Right lung (tissue), 5 donors: Measurements from ENCODE around the gene PRKN. TPM values are rescaled to one million over a fixed set of nuclear protein-coding genes. Genes with fewer than 3 reads are reported as not detected.
"Not testable (repeated sequence)": the region's sequence is repeated elsewhere in the genome, so short reads cannot be mapped to it uniquely, and the experiment has no call there.

Experiments
- DNase-seq, 2 donors: peaks; one replicate each; pipeline ENCODE4 v3.0.0-alpha.2; 2013
- polyA plus RNA-seq, 5 donors: library from polyadenylated mRNA; unstranded; fragments of 120-200 nt; gene quantifications; one replicate each; pipeline versions ENCODE4 v1.2.1 to v1.2.3, GENCODE V29; 2013; ENCODE audit warnings: inconsistent platforms in 1 of 5, low replicate concordance in 1 of 5; ENCODE audit not compliant: insufficient read length in 5 of 5, insufficient read depth in 1 of 5

The PRKN gene
- polyA plus RNA-seq, 5 donors: 2.0 to 3.6 (median 2.7) TPM

DNA sequence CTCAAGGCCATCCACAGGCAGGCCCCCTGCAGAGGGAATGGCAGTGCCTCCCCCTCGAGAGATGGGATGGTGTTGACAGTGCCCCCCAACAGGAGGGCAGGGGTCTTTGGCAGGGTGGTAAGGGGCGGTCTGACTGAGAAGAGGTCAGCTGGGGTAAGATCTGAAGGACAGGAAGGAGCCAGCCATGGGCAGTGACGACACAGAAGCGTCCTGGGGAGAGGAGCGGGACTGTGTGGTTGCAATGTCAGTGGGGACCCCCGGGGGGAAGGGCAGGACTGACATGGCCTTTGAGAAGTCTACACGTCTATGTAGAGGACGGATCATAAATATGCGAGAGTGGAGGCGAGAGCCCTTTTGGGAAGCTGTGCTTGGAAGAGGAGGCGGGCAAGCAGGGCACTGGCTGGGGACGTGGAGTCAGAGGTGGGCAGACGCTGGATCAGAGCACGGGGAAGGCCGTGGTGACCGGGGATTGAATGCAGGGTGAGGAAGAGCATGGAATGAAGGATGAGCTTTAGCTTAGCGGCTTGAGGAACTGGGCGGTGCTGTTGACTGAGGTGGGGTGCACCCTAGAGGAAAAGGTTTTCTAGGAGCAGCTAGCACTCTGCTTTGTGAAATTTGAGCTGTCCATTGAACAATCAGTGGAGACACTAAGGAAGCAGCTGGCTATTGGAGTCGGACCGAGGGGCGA is 1371.3 kb downstream of the PRKN start:
- no peak for DNase-seq

DNA sequence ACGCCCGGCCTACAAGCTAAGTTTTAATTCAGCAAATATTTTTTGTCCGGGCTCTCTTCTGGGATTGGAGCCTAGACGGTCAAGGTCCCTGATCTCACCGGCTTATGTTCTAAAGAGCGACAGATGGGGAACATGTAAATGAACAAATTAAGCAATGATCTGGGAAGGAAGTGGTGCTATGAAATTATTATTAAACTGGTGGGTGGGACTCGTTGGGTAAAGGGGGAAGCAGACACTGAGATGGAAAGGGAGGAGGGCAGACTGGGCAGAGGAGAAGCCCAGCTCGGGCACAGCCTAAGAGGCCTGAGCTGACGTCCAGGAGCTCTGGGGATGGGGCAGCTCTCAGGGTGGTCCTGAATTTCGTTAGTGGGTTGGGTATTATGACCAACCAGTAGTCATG is 1371.9 kb downstream of the PRKN start:
- DNase-seq: no peak

DNA sequence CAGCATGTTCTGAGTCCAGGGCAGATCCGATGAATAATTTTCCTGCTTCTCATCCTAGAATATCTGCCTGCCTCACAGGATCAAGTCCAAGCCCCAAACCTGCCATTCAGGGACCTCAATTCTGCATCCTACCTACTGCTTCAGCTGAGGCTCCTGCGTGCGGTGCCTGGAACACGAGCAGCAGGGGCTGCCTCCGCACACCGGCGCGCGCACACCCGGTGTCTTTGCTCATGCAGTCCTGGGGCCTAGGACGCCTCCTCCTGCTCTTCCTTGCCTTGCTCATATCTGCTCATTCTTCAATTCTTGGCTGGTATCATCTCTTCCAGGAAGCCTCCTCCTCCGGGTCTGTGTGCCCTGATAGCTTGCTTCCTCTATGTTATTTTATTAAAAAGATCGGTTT is 1372.6 kb downstream of the PRKN start:
- no peak for DNase-seq

DNA sequence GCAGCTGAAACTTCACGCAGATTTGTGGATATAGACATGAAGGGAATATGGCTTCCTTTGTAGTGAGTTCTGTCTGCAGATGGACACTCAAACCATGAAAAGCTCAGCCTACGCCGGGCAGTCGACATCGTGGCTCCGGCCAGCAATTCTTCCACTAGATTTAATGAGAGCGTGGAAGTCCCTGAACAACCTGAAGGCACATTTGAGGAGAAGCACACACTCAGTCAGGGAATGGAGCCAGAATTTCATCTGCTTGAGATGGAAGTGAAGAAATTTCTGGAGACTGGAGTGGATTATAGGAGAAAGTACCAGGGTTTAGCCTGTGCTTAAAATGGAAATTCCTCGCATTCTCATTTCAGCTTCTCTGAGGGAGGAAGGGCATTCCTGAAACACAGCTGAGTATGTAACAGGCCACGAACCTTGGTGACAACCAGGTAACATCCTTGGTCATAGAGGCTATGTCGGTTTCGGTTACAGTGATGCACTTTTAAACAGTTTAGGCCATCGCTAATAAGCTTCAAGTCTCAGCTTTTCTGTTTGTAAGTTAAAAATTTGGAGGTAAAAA is 1373.2 kb downstream of the PRKN start:
- DNase-seq: no peak

DNA sequence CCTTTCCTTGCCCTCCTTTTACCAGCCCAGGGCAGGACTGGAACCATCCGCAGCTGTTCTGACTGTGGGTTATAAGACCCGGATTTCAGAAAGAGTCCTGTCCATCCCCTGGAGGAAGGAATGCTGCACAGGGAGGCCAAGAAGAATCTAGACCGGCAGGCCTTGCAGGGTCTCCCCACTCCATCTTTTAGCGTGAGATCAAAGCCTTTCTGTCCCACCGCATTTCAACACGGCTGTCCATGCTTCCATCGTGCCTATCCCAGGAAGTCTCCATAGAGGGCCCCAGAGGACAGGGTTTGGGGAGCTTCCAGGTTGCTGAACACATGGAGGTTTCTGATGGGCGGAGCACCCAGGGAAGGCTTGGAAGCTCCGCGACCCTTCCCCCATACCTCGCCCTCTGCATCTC is 1374.4 kb downstream of the PRKN start:
- DNase-seq: no peak

DNA sequence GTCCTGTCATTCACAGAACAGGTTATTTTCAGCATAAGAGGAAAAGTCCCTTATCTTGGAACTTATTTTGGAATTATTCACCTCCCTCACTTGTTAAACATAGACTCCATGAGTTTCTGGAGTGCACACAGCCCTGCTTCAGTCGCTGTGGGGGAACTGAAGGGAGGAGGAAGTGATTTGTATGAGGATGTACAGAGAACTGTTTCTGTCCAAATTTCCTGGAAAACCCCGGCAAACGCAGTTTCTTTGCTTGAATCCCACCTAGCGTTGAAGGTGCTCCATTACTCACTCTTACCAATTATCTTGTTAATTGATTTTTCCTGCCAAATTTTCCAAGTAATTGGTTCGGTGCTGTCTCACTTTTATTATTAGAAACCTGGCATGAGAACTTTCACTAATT is 1375.7 kb downstream of the PRKN start:
- no peak for DNase-seq

DNA sequence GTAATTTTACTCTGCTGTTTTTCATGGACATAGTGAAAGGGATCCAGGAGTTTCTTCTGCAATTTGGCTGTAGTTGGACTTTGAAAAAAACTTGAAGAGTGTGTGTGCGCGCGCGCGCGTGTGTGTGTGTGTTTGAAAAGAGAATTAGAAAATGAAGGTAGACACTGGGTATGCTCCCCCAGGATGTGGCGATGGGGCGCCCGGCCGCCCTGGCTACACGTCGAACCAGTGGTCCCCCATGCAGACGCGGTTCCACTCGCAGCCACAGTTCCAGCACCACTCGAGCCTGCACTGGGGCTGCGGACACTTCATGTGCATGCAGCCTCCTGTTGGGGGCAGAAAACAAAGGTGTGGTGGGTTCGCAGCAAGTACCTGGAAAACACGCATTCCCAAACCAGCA is 1377.7 kb downstream of the PRKN start:
- DNase-seq: no peak

DNA sequence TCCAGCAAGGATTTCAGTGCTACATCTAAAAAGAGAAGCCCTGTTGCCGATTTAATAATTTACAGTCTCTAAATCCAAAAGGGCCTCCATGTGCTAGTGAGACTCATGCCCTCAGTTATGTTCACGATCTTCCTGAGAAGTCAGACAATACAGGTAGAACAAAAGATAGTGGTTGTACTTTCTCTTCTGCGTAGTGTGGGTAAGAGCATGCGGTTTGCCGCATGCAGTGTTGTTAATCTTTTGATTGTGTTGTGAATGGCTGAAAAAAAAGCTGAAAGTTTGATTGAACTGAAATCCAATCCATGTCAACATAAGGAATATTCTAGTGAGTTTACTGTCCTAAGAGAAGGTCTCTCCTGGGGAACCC is 1379.0 kb downstream of the PRKN start:
- DNase-seq: no peak

DNA sequence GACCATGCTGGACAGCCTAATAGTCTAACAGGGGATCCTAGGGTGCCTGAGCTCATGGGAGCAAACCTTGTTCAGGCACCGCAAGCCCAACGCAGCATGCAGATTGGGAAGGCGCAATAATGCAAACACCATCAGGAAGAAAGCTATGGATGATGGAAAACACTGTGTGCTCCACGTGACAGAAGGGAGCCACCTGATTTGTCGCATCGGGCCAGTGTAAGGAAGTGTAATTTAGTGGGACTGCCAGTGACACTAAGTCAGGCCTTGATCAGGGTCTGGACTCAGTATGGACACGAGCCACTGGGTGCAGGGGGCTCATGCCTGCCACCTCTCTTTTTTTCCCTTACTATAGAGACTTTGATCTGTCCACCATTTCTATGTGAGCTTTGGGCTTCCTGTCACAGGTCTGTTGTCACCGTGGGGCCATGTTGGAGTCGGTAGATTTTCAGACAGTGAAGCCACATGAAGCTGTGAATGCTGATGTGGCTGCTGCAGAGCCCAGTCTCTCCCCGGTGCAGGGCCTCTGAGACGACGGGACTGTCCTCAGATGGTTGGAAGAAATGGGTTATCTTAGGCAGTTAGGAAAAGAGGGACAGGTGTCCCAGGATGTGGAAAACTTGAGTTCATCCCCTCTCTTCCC is 1379.5 kb downstream of the PRKN start:
- DNase-seq: no peak

DNA sequence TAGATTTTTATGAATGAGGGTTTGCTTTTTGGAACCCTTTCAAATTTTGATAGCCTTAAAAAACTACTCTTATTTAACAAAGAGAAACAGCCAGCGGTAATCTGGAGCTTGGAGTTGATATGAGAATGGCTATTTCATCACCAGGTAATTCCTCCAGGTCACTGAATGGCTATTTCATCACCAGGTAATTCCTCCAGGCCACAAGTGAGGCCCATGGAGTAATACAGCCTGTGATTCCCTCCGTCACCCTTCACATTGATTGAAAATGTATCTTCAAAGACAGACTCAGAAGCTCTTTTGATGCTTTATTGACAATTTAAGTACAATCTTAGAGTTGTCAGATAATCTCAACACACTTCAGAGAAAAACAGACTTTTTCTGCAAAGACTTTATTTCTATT is 1380.4 kb downstream of the PRKN start:
- no peak for DNase-seq

DNA sequence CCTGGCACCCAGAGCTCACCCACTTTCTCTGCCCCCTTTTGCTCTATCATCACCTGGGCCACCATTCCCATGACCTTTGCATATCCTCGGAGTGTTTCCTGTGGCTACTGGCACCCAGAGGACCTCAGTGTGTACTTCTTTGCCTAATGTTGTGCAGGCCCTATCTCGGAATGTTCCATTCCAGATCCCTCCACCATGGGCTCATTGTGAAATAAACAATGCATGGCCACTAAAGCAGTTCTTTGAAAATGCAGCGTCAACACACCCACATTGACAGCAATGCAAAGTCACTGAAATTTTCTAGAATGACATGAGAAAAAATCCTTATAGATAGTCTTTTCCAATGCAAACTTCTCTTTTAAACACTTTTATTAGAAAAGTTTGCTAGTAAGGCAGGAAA is 1380.8 kb downstream of the PRKN start:
- DNase-seq: no peak

DNA sequence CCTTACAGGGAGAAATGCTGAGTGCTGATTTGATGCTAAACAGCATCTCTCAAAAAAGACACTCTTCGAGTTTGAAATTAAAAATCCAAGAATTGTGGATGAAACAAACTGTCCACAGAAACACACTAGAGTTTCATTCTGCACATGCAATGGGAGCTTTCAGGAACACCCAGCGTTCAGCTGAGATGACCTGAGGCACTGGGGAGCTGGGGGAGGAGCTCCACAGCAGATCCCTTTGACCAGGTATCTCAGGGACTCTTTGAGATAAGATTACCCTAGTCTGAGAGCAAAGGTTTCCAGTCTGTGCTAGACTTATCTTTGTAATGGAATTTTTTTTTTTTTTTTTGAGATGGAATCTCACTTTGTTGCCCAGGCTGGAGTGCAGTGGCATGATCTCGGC is 1382.9 kb downstream of the PRKN start:
- no peak for DNase-seq

DNA sequence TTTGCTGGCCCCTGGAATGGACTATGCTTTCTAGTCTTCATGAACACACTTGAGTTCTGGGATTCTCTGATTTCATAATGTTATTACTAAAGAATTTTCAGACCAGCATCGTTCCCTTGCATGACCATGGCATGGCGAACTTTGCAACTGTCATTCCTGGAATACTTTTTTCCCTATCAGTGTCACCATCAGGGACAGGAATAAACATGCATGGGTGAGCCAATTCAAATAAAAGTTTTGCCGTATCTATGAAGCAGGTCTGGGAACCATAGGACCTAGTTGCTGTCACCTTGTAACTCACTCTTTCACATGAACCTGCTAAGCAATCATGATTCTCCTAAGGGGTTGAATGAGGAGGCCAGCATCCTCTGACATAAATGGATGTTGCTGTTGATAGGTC is 1385.5 kb downstream of the PRKN start:
- no peak for DNase-seq

DNA sequence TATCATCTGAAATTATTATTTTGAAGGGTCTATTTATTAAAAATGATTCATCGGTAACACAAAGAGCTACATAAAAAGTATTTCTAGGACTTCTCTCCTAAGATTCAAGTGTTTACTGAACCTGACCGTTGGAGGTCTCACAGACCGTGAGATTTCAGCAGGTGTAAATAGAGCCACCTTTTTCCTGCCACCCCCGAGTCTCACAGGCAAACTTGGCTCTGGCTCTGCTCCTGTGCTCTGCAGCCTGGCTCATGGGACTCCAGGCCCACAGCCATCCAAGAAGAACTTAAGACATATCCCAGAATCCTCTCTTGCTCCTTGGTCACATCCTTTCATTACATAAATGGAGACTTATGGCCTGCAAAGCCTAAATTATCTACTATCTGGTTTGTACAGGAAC is 1385.9 kb downstream of the PRKN start:
- no peak for DNase-seq

DNA sequence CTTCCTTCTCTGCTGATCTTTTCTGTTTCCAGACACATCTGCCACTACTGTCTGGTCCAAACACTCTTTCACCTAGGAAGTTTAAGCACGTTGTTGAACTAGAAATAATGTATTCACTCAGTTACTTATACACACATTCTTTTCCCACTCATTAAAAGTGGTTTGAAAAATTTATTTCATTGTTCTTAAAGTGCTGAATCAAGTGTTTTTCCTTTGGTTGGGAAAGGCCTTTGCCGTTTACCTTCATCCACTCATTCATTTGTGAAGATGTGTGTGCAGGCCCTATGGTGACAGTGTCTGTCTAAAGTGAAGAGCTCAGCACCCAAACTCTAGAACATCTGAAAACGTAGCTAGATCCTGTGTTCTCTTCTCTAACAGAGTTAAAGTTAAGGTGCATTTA is 1389.6 kb downstream of the PRKN start:
- no peak for DNase-seq

DNA sequence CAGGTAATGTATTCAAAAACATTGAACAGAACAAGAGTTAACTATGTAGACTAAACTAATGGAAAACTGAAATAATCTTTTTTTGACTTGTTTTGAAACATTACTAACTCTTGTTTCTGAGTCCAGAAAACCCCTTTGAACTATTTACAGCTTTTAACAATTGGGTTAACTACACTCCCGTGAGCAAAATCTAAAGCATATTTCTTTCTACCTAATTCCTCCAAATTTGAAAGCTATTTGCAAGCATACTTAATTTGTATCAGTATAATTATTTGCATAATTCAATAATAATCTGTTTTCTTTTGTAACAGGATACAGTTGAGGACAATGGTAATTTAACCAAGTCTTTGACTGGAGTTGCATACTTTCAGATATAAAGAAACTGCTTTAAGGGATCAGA is 1391.1 kb downstream of the PRKN start:
- DNase-seq: no peak

DNA sequence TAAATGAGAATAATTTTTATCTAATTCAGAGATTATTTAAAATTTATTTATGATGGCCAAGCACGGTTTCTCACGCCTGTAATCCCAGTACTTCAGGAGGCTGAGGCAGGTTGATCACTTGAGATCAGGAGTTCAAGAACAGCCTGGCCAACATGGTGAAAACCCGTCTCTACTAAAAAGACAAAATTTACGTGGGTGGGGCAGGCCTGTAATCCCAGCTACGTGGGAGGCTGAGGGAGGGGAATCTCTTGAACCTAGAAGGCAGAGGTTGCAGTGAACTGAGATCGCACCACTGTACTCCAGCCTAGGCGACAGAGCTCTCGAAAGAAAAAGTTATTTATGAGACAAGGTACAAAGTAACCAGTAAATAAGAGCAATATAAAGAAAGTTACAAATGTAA is 1394.2 kb downstream of the PRKN start:
- no peak for DNase-seq

DNA sequence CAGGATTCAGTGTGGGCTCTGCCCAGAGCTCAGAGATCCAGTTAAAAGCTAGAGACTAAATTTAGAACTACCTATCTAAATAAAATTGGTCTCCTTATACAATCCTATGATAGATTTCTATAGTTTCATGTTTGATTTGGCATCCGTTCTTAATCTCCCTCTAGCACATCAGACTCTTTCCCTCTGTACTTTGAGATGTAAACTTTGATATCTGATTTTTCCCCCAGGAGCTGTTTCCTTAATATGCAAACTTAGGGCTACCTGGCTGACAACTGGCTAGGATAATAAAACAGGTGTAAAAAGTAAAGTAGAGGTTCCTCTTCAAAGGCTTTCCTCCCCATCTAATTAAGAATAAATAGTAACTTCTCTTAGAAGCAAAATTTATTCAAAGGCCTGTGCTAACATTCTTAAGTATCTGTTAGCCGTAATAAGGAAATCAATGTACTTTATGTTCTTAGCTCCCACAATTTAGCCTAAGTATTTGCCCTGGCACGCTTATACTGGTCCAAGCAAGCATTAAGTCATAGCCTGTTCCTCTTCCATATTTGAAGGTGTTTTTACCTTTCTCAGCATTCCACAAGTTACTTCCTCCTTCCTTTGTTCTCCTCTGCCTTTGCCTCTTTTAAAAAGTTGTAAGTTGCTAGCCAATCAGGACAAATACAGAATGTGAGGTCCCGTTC is 1396.0 kb downstream of the PRKN start:
- not testable (repeated sequence) for DNase-seq

DNA sequence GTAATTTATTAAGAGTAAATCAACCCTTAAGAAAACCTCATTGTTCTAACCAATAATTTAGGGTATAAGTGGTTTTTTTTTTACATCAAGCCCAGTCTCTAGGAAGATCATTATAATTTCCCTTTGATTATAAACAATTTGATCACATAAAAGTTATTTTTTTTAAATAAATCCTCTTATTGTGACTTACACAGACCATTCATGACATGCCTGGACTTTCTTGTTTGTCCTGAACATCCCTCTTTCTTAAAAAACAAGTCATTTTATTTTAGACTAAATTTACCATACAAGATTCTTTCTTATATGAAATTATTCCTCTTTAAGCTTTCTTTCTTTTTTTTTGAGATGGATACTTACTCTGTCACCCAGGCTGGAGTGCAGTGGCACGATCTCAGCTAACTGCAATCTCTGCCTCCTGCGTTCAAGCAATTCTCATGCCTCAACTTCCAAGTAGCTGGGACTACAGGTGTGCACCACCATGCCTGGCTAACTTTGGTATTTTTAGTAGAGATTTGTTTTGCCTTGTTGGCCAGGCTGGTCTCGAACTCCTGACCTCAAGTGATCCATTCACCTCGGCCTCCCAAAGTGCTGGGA is 1400.1 kb downstream of the PRKN start:
- no peak for DNase-seq

DNA sequence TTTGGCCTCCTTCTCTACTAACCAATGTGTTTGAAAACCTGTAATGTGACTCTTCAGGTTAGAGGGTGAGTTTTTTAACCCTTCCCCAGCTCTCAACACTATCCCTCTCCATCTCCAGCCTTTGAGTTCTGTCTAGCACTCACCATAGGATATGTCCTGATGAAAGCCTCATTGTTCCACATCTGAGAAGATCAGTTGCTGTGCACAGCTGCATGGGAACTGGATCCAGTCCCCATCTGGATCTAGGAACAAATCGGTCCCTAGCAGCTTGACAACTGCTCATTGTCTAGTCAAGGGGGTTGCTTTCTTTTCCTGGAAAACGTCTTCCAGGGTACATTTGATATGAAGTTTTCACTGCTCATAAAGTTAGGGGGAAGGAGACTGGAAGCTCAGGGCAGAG is 1408.3 kb downstream of the PRKN start:
- DNase-seq: no peak

DNA sequence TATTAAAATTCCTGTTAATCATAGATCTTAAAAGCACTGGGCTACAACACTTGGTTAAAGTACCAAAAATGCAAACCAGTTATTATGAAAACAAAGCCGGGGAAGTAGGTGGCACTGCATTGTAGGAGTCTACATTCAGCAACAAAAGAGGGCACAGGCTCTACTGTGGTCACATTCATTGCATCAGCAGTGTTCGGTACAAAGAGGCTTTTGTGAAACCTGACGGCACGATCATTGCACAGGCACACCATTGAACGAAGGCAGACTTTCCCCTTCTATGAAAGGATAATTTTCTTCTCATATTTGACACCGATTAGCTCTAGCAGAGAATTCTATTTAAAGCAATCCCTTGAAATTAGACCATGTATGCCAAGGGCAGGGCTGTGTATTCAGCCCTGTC is 1409.1 kb downstream of the PRKN start:
- DNase-seq: no peak

DNA sequence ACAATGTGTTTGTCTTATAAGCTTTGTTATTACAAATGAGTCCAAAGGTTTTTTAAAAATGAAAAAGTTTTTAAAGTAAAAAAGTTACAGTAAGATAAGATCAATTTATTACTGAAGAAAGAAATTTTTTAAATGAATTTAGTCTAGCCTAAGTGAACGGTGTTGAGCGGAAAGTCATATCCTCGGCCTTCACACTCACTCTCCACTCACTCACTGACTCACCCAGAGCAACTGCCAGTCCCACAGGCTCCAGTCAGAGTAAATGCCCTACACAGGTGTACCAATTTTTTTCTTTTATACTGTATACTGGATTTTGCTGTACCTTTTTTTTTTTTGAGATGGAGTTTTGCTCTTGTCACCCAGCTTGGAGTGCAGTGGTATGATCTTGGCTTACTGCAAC is 1411.0 kb downstream of the PRKN start:
- no peak for DNase-seq
